Smooth muscle cell (in vitro differentiated cells): ENCODE measurements around the gene KANK3. TPM values are rescaled to one million over a fixed set of nuclear protein-coding genes. Genes with fewer than 3 reads are reported as not detected.

Source experiments
- DNase-seq: peaks from one replicate; lab custom pipeline; 2025; ENCODE audit not compliant: unreplicated experiment; lab: John Stamatoyannopoulos, UW
- H2AFZ ChIP-seq: fragments of 200-600 bp; sonication (generic); 2 replicates; pipeline ENCODE4 v1.6.0; 2016; ENCODE audit warnings: antibody characterized with exemption, low read depth, mild to moderate bottlenecking
- H3F3A ChIP-seq: fragments of 200-600 bp; sonication (generic); 2 replicates; pipeline ENCODE4 v1.6.0; 2017; ENCODE audit warnings: antibody characterized with exemption, low read depth
- H3K27ac ChIP-seq: fragments of 200-600 bp; sonication (generic); 2 replicates; pipeline ENCODE4 v1.5.1; 2016; ENCODE audit warnings: low read depth, mild to moderate bottlenecking
- H3K27me3 ChIP-seq: fragments of 200-600 bp; sonication (generic); 2 replicates; pipeline ENCODE4 v1.6.1; 2016; ENCODE audit warnings: low read depth, mild to moderate bottlenecking
- H3K36me3 ChIP-seq: fragments of 200-600 bp; sonication (generic); 2 replicates; pipeline ENCODE4 v1.5.1; 2016; ENCODE audit warnings: low read depth
- H3K4me1 ChIP-seq: fragments of 200-600 bp; sonication (generic); 2 replicates; pipeline ENCODE4 v1.5.1; 2016; ENCODE audit warnings: low read depth
- H3K4me2 ChIP-seq: fragments of 200-600 bp; sonication (generic); 2 replicates; pipeline ENCODE4 v1.6.0; 2016; ENCODE audit warnings: mild to moderate bottlenecking
- H3K4me3 ChIP-seq: fragments of 200-600 bp; sonication (generic); 2 replicates; pipeline ENCODE4 v1.5.1; 2016; ENCODE audit warnings: mild to moderate bottlenecking
- H3K79me2 ChIP-seq: fragments of 200-600 bp; sonication (generic); 2 replicates; pipeline ENCODE4 v1.6.0; 2016; ENCODE audit warnings: low read depth, mild to moderate bottlenecking
- H3K9ac ChIP-seq: fragments of 200-600 bp; sonication (generic); 2 replicates; pipeline ENCODE4 v1.6.0; 2016; ENCODE audit warnings: low read depth
- H3K9me3 ChIP-seq: fragments of 200-600 bp; sonication (generic); replicated peaks from 2 replicates; pipeline ENCODE4 v1.5.1; 2016; ENCODE audit warnings: low read depth
- H4K20me1 ChIP-seq: fragments of 200-600 bp; sonication (generic); 2 replicates; pipeline ENCODE4 v1.6.0; 2016; ENCODE audit warnings: low read depth
- WGBS: methylation state at CpG from one replicate; pipeline ENCODE4 v1.1.7; 2016; ENCODE audit warnings: low lambda C conversion rate; 5-methylcytosine and 5-hydroxymethylcytosine counted together
- polyA plus RNA-seq: library from polyadenylated mRNA; unstranded; fragments of >200 nt; fragmentation: Nextera tagmentation; extraction: Ambion mirVana; gene quantifications from 2 replicates; pipeline ENCODE4 v1.2.1, GENCODE V29; 2016
- total RNA-seq: library from RNA; depleted of rRNA; stranded (reverse); fragments of >200 nt; gene quantifications from 2 replicates; pipeline ENCODE4 v1.2.3, GENCODE V29; 2014
- TF ChIP-seq, protein P1 (sequence below): fragments of 200-600 bp; sonication (generic); IDR thresholded peaks from 2 replicates; pipeline ENCODE4 v1.5.1; 2017; ENCODE audit warnings: borderline replicate concordance, mild to moderate bottlenecking, antibody characterized with exemption; ENCODE audit not compliant: insufficient read depth, poor library complexity, severe bottlenecking

KANK3 gene
- total and polyA plus RNA-seq, 2 experiments from 2014 or later: 0.40 to 1.3 TPM

DNA sequence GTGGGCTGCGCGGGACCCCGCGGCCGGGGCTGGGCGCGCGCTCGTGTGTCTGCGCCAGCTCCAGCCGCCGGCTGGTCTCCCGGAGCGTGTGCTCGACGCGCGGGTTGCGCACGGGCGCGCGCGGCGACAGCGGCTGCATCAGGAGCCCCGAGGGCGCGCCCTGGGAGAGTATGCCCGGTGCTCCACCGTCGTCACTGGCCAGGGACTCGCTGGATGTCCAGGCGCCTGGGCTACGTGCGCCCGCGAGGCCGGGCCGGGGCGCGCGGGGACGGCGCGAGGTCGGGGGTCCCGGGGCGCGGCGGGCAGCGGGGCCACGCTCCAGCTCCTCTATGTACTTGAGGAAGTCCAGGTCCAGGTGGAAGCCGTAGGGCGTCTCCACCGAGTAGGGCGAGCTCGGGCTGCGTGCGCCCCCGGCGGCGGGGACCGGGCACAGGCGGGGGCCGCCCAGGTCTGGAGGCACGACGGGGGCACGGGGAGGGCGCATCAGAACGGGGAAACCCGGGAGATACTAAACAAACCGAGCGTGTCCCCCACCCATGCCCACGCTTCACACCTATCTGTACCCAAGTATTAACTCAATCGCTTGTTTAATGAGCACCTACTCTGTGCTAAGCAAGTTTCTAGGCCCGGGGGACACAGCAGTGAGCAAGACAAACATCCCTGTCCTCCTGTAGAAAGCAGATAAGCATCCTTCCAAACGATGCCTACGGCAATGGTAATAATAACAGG, 7.6 kb downstream of the KANK3 start:
- Histone ChIP-seq H4K20me1 (no peaks in the 10 kb centered on the region), H3K9ac (no peak overlapping the region), H3K4me2 (peak overlapping the region; percentile 74), H3K4me3 (peak overlapping the region; percentile 23), H3K4me1 (no peaks in the 10 kb centered on the region), H3K79me2 (no peaks in the 10 kb centered on the region), H3F3A (no peaks in the 10 kb centered on the region), H3K36me3 (no peaks in the 10 kb centered on the region), H3K27me3 (peaks cover 41% of the 10 kb centered on the region), H2AFZ (no peak overlapping the region), H3K9me3 (no peaks in the 10 kb centered on the region), H3K27ac (no peak overlapping the region)
- 11% methylated on average over 35 of the region's 79 CpGs for WGBS
- no peak for DNase-seq
- TF ChIP-seq, protein P1, sequence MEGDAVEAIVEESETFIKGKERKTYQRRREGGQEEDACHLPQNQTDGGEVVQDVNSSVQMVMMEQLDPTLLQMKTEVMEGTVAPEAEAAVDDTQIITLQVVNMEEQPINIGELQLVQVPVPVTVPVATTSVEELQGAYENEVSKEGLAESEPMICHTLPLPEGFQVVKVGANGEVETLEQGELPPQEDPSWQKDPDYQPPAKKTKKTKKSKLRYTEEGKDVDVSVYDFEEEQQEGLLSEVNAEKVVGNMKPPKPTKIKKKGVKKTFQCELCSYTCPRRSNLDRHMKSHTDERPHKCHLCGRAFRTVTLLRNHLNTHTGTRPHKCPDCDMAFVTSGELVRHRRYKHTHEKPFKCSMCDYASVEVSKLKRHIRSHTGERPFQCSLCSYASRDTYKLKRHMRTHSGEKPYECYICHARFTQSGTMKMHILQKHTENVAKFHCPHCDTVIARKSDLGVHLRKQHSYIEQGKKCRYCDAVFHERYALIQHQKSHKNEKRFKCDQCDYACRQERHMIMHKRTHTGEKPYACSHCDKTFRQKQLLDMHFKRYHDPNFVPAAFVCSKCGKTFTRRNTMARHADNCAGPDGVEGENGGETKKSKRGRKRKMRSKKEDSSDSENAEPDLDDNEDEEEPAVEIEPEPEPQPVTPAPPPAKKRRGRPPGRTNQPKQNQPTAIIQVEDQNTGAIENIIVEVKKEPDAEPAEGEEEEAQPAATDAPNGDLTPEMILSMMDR: no peak

DNA sequence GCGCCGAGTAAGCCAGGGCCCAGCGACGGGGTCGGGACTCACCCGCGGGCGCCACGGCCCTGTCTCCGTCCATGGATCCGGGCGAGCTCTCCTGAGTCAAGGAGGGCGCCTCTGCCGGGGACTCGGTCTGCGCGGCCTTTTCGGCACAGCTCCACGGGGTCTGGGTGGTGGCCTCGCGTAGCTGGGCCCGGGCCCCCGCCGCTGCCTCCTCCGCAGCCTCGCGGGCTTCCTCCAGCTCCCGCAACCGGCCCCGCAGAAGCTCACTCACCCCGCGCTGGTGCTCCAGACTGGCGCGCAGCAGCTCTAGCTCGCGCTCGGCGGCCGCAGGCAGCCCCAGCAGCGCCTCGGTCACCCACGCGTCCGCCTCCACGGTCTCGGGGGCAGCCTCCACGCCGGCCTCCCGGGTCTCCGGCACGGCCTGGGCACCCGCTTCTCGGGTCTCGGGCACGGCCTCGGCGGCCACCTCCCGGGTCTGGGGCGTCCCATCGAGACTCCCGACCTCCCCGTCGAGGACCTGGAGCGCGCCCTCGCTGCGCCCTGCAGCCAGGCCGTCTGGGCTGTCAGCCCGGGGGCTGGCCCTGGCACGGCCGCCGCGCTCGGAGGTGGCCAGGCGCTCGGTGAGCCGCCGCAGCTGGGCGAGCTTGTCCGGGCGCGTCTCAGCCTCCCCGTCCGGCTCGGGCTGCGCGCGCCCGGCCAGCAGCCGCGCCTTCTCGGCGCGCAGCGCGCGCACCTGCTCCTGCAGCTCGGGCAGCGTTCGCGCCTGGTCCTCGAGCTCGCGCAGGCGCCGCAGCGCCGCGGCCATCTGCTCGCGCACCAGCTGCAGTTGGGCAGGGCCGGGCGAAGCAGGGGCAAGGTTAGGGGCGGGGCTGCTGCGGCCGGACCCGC, 8.4 kb downstream of the KANK3 start:
- Histone ChIP-seq H2AFZ (no peak overlapping the region), H4K20me1 (no peaks in the 10 kb centered on the region), H3K36me3 (no peaks in the 10 kb centered on the region), H3K4me1 (no peaks in the 10 kb centered on the region), H3K4me3 (peak overlapping the region; percentile 23), H3K27ac (no peak overlapping the region), H3K9me3 (no peaks in the 10 kb centered on the region), H3K9ac (no peak overlapping the region), H3K27me3 (peaks cover 39% of the 10 kb centered on the region), H3F3A (no peaks in the 10 kb centered on the region), H3K4me2 (peak overlapping the region; percentile 74), H3K79me2 (no peaks in the 10 kb centered on the region)
- peak; percentile 4 for DNase-seq
- TF ChIP-seq, protein P1: no peak
- WGBS: 8% methylated on average over 109 of the region's 117 CpGs

DNA sequence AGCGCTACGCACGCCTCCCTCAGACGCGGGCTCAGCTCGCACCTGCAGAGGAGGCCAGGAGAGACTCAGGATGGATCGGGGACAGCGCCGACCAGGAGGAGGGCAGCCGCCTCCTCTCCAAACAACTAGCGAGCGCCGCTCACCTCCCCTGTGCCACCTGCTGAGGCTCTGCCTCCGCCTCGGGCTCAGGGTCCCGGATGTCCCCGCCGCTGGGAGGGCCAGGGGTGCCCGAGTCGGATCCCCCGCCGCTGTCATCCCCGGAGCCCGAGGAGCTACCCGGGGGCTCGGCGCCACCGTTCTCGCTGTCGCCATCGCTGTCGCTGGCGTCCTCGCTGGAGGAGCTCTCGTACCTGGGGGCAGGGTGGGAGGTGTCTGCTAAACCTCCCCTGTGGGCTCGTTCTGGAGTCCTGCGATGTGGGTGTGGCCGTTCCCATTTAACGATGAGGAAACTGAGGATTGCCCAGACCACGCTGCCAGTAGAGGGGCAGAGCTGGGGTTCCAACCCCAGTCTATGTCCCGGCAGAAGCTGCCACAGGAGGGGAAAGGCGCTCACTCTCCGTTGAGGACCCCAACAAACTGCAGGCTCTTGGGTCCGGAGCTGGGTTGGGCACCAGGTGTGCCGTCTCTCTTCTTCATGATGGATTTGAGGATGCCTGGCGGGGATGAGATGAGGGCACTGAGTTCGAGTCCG, 9.2 kb downstream of the KANK3 start:
- no peak overlapping the region for H3K4me2 ChIP-seq
- H3K27me3 ChIP-seq: peaks cover 39% of the 10 kb centered on the region
- H3K4me1 ChIP-seq: no peaks in the 10 kb centered on the region
- H3K9ac ChIP-seq: no peak overlapping the region
- no peak overlapping the region for H2AFZ ChIP-seq
- H3K36me3 ChIP-seq: no peaks in the 10 kb centered on the region
- 11% methylated on average over 40 of the region's 48 CpGs for WGBS
- H4K20me1 ChIP-seq: no peaks in the 10 kb centered on the region
- H3K27ac ChIP-seq: no peak overlapping the region
- no peak overlapping the region for H3K4me3 ChIP-seq
- DNase-seq: no peak
- H3F3A ChIP-seq: no peaks in the 10 kb centered on the region
- no peaks in the 10 kb centered on the region for H3K79me2 ChIP-seq
- TF ChIP-seq, protein P1: no peak
- no peaks in the 10 kb centered on the region for H3K9me3 ChIP-seq
